Stimulated activated CD4-positive, alpha-beta T cell treated with anti-CD3 and anti-CD28 coated beads, Interleukin-2, amount 100 ng/mL, for 48 hours (primary cell): ENCODE results near the gene DPP4.
A peak's percentile ranks its signal among the peaks of the same experiment; 100 is the strongest.

Experiments
- DNase-seq, 2 donors: peaks; one replicate each; pipeline ENCODE4 v3.0.0-alpha.2; 2020

Gene DPP4

GRCh38 chr2:162014751-162015150, 59.3 kb downstream of the DPP4 start:
- DNase-seq = no peak

GRCh38 chr2:162013514-162014475, 60.2 kb downstream of the DPP4 start:
- no peak for DNase-seq

- no peak for DNase-seq
These were observed 61.4 kb downstream of the DPP4 start for GRCh38 chr2:162012565-162013058.

GRCh38 chr2:162011706-162012564, 62.1 kb downstream of the DPP4 start:
- no peak for DNase-seq

- DNase-seq = no peak
These were observed 64.5 kb downstream of the DPP4 start for GRCh38 chr2:162009543-162009942.

GRCh38 chr2:162007447-162008040, 66.5 kb downstream of the DPP4 start:
- no peak for DNase-seq

GRCh38 chr2:162006337-162006736, 67.7 kb downstream of the DPP4 start:
- no peak for DNase-seq

- no peak for DNase-seq
These were observed 70.0 kb downstream of the DPP4 start for GRCh38 chr2:162004031-162004430.

GRCh38 chr2:162002623-162003235, 71.3 kb downstream of the DPP4 start:
- DNase-seq = no peak

- no peak for DNase-seq
These were observed 73.6 kb downstream of the DPP4 start for GRCh38 chr2:162000431-162000830.

GRCh38 chr2:161999321-161999720, 74.7 kb downstream of the DPP4 start:
- no peak for DNase-seq

GRCh38 chr2:161998857-161999256, 75.2 kb downstream of the DPP4 start:
- no peak for DNase-seq

- no peak for DNase-seq
These were observed 76.0 kb downstream of the DPP4 start for GRCh38 chr2:161997916-161998471.

- DNase-seq = no peak
These were observed 78.4 kb downstream of the DPP4 start for GRCh38 chr2:161995553-161996016.

GRCh38 chr2:161994761-161995520, 79.1 kb downstream of the DPP4 start:
- no peak for DNase-seq

GRCh38 chr2:161992531-161992930, 81.5 kb downstream of the DPP4 start:
- DNase-seq = peak; percentile 22 to 27

- no peak for DNase-seq
These were observed 82.0 kb downstream of the DPP4 start for GRCh38 chr2:161991991-161992390.

- no peak for DNase-seq
These were observed 83.3 kb downstream of the DPP4 start for GRCh38 chr2:161990741-161991140.

GRCh38 chr2:161990036-161990435, 84.0 kb downstream of the DPP4 start:
- DNase-seq = no peak

GRCh38 chr2:161988589-161988988, 85.4 kb downstream of the DPP4 start:
- no peak for DNase-seq

- DNase-seq = no peak
These were observed 86.7 kb downstream of the DPP4 start for GRCh38 chr2:161987311-161987710.
